NCI-H2081 (cell line): Measurements from ENCODE around the gene GRB10.

Experiments
- DNase-seq, 2 experiments: peaks; one replicate each; lab custom pipeline; 2025; lab: John Stamatoyannopoulos, UW

GRB10 gene

DNA sequence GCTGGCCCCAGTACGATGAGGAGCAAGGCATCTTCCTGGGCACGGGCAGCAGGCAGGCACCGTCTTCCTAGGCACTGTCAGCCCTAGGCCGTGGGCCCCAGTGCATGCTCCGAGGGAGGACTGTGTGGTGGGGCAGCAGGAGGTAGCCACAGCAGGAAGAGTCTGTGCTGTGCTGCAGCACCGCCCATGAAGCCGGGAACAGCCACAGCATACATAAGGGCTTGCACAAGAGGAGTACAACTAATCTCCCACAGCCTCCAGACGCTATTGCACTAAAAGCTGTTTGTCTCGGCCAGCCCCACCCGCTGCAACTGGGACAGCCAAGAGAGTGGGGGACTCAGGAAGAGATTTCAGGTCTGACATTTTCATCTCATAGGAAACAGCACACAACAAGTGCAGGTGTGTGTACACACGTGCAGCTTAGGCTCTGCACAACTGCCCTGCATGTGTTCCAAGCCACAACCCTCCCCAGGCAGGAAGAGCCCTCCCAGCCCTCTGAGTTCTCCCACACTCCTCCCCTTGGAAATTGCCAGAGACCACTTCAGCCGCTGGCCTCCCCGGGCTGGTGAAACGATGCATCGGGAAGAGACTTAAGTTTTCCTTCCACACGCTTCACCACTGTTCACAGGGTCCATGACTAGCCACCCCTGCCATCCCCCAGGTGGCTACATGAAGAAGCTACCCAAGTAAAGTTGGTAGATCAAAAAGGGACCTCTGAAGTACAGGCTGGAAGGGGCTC, 129.4 kb downstream of the GRB10 start:
- DNase-seq: no peak

DNA sequence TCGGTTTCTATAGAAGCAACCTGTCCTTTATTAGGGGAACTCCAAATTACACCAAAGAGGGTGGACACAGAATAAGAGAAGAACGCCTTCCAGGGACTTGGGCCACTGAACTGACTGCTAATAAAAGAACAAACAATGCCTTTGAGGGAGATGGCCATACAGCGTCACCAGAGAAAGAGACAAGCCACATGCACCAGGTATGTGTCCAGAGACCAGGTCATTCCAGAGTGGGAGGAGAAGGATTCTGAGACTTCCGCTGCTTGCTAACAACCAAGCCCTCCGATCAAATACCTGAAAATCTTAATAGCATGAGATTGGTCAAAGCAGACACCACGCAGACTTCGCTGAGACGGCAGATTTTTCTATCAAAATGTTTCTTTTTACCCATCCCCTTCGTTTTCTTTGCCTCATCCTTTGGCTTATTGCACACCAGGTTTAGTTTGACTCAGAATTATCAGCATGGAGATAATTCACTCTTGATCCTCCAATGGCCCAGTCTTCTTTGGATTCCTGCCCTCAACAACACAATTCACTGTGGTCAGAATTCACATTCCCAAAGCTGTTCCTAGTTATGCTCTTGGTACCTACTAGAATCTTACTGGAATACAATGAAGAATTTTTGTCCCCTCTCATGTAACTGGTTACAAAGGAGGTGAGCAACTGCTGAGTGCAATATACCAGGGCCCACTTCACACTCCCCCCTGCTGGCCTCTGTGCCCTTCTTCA, 130.1 kb downstream of the GRB10 start:
- DNase-seq: no peak

DNA sequence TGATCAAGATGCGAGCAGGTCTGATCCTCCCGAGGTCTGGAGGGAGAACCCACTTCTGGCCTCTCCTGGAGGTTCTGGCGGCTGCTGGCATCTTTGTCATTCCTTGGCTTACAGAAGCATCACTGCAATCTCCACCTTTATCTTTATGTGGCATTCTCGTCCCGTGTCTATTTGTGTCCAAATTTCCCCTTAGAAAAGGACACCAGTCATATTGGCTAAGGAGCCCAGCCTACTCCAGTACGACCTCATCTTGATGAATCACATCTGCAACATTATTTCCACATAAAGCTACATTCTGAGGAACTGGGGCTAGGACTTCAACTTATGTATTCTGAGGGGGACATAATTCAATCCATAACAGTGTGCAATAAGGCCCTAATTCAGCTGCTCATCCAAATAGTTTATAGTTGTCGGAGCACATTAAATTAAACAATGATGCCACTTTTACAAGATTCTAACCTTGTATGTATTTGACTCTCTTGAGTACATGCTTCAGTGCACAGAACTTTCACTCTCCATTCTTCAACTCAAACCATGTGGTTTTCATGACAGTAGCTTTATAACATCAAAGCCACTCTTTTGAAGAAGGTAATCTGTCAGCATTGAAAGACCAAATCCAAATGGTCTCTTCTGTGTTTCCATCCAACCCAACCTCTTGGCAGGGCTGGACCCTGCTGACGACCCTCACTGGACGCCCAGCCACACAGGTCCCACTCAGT, 131.3 kb downstream of the GRB10 start:
- no peak for DNase-seq

DNA sequence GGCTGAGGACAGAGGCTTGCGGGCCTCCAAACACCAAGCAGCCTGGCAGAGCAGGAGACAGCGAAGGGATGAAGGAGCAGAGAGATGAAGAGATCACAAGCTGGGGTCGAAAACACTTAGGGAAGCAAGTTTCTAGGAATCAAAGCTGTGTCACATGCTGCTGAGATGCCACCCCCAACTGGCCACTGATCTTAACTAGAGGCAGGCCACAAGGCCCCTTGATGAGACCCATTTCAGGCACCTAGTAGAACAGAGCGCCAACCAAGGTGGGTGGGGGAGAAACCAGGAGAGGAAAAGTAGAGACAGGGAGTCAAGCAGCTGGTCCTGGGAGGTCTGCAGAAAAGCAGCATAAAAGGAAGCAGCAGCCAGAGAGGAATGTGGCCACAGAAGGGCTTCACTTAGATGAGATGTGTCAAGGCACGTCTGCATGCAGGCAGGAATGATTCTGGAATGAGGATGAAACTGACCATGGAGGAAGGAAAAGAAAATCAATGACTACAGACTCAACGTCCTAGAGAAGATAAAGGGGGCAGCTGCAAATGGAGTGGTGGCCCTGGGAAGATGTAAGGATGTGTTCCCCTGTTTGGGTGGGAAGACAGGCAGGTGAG, 132.5 kb downstream of the GRB10 start:
- no peak for DNase-seq

DNA sequence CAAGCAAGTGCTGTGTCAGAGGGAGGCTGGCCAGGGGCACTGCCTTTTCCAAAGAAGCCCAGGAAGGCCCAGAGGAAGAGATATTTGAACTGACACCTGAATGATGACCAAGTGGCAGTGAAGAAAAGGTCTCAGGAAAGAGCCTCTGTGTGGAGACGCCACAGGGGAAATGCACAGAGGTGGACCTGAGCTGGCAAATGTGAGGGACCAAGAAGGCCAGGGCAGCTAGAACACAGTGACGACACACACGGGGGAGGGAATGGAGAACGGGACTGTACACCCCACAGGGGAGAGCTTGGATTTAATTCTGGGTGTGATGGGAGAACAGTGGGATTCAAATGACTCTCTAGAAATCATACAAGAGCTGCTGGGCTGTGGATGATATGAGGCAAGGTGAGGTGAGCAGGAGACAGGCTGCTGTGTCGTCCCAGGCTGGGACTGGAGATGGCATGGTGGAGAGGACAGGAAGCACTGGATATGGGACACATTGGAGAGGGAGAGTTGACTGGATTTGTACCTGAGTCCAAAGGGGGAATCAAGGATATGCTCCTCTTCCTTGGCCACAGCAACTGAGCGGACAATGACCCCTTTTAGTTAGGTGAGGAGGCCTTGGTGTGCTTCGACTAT, 133.3 kb downstream of the GRB10 start:
- DNase-seq: no peak

DNA sequence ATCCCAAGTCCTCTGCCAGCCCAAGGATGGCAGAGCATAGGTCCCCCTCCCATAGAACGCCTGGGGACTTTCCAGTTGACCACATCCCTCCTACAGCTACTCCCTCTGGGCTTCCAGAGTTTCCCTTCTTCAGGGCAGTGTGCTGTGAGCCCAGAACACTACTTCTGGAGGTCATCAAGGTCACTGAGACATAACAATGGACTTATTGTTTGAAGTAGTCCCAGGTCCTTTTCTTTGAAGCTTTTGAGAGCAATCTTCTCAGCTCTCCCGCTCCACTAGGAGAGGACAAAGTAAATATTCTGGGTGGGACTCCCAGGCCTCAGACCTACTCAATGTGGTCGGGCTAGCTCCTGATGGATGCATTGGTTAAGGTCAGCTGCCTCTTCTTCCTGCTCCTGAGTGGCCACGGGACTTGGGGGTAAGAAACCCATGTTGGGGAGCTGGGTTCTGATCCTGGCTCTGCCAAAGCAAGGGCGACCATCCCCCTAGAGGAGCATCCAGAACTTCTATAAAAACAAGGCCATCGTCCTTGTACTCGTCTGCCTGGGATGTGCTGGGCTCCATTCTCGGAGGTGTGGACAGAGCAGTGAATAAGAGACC, 134.0 kb downstream of the GRB10 start:
- no peak for DNase-seq

DNA sequence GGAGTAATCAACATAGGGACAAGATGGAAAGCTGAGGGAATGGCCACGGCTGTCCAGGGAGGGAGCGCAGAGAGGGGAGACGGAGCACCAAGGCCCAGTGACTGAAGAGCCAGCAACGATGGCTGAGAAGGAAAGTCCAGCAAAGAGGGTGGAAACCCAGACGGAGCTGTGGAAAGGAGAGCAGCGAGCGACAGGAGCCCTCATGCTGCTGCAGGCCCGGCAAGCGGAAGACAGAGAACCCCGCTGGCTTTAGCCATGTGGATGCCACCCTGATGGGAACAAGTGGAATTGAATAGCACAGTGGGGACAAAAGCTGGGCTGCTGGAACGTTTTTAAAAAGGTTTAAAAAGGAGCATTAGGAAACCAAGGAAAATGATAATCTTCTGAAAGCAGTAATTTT, 134.6 kb downstream of the GRB10 start:
- no peak for DNase-seq

DNA sequence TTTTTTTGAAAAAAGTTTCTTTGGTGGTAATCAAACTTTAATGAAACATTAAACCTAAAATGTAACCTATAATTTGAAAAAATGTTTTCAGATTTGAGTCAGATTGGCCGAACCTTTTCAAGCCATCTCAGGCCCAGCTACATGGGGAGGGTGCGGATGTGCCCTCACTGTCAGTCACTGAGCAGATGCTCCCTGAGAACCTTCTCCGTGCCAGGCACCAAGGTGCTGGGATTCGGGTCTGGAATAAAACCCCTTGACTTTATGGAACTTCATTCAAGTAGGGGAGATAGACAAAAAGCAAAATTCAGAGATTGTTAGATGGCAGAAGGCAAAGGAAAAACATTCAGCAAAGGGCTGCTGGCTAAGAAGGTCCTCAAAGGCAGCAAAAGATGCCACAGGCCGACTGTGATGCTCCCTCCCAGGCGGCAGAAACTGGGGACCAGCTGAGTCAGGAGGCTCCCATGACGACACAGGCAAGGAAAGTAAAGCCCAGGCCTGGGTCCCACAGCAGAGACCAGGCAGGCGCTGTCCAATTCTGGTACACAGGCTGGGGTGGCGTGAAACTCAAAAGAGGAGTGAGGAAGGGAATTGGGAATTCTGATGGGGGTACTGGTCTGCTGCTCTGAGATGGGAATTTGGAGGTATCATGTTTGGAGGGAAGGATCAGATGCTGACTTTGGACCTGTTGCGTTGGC, 135.3 kb downstream of the GRB10 start:
- no peak for DNase-seq

DNA sequence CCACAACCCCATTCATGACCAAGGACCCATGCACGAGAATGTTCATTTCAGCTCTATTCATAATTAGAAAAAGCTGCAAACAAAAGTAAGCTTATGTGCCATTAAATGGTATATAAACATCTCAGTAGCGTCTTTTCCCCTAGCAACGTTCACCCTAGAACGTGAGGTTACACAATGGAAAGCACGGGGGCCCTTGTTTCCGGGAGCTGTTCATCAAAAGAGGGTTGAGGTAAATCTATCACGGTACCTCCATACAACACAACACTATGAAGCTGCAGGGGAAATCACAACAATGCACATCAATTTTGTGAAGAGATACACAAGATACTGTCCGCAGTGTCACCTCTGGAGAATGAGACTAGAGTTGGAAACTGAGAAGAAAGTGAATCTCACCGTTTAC, 136.6 kb downstream of the GRB10 start:
- DNase-seq: no peak

DNA sequence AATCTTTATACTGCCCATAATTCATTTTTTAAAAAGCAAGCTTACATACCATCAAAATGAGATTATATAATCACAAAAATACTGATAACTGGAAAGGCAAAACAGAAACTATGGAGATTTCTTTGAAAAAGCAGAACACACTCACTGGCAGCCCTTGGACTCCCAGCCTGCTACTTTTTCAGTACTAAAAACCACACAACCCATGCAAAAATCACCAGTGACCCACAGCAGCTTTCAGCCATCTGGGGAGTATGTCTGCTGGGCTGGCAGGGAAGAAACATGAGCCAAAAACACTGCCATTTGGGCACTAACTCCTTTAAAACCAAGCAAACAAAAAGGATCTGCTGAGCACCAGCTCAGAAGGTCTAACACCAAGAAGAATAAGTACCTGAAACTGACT, 137.5 kb downstream of the GRB10 start:
- no peak for DNase-seq

DNA sequence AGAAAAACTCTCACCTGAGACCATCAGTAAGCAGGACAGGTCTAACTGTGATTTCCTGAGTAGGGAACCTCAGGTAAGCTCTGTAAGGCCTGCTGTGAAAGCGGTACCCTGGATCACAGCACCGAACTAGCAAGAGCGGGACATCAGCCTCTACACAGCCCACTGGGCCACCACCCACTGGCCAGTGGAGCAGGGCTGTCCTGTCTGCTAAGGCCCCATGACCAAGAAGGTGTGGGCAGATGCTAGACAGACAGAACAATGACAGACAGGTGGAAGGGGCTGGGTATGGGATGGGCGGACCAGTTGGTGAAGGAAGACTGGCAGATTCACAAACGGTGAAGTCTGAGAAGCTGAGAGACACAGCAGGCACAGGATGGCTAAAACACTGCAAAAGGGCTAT, 138.1 kb downstream of the GRB10 start:
- no peak for DNase-seq

DNA sequence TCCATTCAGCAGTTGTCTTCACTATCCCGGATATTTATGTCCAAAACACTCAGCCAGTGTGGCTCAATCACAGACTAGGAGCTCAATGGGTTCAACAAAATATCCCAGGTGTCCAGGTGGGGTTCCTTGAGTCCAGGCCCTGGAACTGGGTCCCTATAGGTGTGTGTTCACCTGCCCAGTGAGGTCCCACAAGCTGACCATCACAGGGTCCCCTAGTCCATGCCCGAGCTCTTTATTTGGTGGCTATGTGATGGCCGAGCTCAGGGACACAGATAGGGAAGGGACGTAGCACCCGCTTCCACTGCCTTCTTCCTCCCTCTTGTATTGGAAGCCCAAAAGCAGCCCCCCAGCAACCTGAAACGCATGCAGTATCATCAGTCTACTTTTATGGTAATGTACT, 138.6 kb downstream of the GRB10 start:
- DNase-seq: no peak

DNA sequence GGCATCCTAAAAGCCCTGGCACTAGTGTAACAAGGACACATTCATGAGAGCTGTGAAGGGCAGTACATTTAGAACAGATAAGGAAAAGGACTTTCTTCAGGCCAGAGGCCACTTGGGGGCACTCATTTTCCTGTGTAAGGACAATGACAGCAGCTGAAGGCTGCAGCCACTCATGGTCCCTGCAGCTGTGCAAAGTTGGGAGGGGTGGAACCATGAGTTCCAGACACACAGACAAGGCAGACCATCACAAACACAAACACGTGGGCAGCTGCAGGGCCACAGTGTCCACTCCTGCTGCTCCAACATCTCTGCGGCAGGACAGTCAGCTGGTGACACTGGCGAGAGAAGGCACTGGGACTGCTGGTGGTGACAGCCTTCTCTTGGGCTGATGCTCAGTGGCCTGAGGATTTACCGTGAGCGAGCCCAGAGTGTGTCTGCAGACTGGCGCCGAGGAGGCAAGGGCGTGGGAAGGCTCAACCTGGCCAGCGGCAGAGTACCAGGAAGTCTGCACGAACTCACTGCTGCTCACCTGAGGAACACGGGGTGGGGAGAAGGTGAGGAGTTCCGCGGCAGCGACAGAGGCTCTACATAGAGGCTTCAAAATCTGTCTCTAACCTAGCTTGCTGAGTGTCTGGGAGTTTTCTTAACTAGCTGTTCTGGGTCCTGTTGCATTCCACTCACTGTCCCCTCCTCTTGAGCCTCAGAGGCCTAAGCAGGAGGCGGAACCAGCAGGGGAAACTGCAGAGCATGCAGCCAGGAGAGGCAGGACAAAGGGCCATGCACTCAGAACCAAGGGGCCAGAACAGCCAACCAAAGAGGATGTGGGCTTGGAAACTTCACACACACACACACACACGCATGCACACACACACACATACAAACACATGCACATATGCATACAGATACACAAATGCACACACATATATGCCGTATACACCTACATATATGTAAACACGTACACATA, 141.0 kb downstream of the GRB10 start:
- no peak for DNase-seq

DNA sequence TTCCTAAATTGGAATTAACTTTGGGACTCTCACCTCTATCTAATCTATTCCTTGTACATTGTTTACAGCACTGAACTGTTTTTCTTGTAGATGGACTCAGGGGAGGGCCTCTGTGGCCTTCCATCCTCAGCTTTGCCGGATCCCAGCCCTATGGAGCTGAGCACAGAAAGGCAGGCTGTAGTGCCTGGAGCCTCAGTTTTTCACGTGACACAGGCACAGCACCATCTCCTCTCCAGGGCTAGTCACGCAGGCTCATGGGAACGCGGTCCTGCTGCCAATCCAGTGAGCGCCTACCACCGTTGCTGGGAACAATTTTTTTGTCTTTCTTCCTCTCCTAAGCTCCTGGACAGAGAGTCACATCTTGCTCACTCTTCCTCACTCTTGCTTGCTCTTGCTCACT, 141.9 kb downstream of the GRB10 start:
- no peak for DNase-seq

DNA sequence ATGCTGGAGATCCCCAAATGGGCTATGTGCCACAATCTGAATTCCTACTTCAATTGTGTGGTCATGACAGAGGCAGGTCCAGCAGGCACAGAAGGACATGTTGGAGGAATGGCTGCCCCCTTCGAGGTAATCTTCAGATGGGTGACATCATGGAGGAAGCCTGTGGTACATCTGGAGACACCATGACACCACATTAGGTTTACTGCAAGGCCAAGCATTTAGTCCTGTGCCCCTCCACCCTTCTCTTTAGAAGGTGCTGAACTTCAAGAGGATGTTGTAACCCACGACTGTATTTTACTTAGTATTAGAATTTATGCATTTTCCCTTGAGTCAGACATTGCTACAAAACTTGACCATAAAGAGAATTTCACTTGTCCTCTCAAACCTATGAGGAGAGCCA, 142.4 kb downstream of the GRB10 start:
- no peak for DNase-seq

DNA sequence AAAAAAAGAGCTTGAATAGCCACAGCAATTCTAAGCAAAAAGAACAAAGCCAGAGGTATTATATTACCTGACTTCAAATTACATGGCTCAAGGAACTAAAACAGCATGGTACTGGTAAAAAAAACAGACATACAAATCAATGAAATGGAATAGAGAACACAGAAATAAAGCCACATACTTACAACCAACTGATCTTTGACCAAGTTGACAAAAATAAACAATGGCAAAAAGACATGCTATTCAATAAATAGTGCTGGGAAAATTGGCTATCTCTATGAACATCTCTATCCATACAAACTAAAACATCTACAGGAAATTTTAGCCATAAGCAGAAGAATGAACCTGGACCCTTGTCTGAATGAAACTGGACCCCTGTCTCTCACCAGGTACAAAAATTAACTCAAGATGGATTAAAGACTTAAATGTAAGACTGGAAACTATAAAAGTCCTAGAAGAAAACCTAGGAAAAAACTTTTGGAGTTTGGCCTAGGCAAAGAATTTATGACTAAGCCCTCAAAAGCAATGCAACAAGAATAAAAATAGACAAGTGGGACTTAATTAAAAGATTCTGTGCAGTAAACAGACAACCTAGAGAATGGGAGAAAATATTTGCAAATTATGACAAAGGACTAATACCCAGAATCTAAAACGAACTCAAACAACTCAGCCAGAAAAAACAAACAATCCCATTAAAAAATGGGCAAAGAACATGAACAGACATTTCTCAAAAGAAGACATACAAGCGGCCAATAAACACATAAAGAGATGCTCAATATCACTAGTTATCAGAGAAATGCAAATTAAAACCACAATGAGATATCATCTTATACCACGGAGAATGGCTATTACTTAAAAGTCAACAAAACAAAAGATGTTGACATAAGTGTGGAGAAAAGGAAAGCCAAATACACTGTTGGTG, 144.7 kb downstream of the GRB10 start:
- DNase-seq: peak in 1 of 2 experiments; percentile 12

DNA sequence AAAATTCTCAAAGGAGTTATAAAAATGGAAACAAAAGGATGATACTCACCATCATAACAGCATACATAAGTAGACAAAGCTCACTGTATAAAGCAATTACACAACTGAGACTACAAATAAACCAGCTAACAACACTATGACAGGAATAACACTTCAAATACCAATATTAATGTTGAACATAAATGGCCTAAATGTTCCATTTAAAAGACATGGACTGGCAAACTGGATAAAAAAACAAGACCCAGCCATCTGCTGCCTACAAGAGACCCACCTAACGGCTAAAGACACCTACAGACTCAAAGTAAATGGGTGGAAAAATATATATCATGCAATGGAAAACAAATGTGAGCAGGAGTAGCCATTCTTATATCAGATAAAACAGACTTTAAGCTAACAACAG, 148.3 kb downstream of the GRB10 start:
- DNase-seq: no peak

DNA sequence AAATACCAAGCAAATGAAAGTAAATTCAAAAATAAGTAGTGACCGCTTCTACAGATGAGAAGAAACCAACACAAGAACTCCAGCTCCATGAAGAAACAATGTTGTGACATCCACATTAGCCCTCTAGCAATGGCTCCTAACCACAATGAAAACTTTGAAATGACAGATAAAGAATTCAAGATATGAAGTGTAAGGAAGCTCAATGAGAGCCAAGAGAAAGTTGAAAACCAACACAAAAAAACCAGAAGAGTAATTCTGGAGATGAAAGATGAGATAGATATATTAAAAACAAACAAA, 149.3 kb downstream of the GRB10 start:
- DNase-seq: no peak
